GM18508 (cell line): ENCODE data around the gene ZNRF4.

ENCODE experiments used
- ATAC-seq: cut with Tn5 transposase; IDR thresholded peaks from one replicate; pipeline ENCODE4 v1.9.1; 2021; ENCODE audit warnings: moderate number of reproducible peaks; ENCODE audit not compliant: insufficient read depth, unreplicated experiment

The ZNRF4 gene

DNA sequence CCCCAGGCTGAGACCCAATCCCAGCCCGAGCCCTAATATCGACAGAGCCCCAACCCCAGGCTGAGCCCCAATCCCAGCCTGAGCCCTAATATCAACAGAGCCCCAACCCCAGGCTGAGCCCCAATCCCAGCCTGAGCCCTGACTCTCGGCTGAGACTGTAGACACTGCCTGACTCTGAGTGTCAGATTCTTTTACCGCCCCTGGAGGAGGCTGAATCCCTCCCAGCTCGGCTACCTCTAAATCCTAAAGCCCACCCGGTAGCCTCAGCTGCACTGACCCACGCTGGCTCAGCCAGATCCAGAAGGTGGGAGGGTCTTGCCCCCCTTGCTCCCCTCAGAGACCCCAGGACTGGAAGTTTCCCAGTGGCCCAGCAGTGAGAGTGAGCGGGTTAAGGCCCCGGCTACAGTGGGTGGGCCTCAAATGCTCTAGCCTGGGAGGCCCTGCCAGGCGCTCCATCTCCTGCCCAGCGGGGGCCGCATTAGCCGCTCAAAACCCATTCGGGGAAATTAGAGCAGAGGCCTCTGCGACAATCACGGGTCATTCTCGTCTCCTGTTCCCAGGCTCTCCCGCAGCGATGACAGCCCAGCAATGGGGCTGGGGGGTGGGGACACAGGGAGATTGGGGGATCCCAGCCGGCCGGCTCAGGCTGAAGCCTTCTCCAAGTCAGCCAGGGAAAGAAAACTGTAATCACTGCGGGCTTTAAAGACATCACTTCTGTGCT, 43.8 kb downstream of the ZNRF4 start:
- no peak for ATAC-seq

DNA sequence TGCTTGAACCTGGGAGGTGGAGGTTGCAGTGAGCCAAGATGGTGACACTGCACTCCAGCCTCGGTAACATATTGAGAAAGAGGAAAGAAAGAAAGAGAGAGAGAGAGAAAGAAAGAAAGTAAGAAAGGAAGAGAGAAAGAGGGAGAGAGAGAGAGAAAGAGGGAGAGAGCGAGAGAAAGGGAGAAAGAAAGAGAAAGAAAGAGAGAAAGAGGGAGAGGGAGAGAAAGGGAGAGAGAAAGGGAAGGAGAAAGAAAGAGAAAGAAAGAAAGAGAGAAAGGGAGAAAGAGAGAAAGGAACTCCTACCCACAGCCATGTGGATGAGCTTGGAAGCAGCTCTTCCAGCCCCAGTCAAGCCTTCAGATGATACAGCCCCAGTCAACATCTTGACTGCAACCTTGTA, 46.7 kb downstream of the ZNRF4 start:
- ATAC-seq = no peak

- no peak for ATAC-seq
Observed at GRCh38 chr19:5503598-5503997, 48.4 kb downstream of the ZNRF4 start.

DNA sequence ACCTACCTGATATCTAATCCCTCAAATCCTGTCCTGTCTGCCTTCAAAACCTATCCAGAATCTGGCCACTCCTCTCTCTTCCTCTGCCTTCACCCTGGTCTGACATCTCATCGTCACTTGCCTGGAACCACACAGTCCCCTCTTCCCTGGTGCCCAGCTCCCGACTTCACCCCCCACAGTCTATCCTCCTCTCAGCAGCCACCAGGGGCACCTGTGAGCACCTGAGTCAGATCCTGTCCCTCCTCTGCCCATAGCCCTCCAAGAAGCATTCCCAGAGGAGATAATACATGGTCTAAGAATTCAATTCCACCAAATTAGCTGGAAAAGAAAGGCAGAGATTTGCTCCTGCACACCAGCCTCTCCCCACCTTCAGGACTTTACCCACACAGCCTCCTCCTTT, 48.9 kb downstream of the ZNRF4 start:
- ATAC-seq = no peak
